Activated CD8-positive, alpha-beta memory T cell treated with anti-CD3 and anti-CD28 coated beads for 4 hours (primary cell): ENCODE results near the gene ZBTB39.
"Not testable (repeated sequence)": the region's sequence is repeated elsewhere in the genome, so short reads cannot be mapped to it uniquely, and the experiment has no call there.

Experiments used
- DNase-seq, 2 donors: peaks; one replicate each; pipeline ENCODE4 v3.0.0-alpha.2; 2020; ENCODE audit warnings: low read depth in 2 of 2

ZBTB39 gene

DNA sequence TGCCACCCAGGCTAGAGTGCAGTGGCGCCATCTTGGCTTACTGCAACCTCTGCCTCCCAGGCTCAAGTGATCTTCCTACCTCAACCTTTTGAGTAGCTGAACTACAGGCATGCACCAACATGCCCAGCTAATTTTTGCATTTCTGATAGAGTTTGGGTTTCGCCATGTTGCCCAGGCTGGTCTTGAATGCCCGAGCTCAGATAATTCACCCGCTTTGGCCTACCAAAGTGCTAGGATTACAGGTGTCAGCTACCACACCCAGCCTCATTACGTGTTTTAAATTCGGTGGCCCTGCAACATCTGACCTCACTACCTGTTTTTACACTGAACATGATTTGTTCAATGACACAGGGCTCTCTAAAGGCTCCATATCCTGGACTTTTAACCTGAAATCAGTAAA is 26.1 kb downstream of the ZBTB39 start:
- no peak for DNase-seq

DNA sequence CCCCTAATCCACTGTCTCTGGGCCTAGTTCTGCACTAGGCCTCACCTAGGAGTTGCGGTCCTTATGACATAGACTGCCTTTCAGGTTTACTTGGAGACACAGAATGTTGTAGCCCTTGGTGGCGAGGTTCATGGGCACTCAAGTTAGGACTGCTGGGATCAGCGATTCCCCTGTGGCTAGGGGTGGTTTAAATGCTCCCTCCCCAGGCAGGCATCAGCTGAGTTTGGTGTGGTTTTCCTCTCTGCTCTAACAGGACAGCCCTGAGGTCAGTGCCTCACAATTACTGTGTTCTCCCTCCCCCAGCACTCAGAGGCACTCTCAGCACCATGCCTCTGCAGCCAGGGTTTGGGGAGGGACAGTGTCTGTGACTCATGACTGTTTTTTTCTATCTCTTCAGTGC is 26.7 kb downstream of the ZBTB39 start:
- no peak for DNase-seq

DNA sequence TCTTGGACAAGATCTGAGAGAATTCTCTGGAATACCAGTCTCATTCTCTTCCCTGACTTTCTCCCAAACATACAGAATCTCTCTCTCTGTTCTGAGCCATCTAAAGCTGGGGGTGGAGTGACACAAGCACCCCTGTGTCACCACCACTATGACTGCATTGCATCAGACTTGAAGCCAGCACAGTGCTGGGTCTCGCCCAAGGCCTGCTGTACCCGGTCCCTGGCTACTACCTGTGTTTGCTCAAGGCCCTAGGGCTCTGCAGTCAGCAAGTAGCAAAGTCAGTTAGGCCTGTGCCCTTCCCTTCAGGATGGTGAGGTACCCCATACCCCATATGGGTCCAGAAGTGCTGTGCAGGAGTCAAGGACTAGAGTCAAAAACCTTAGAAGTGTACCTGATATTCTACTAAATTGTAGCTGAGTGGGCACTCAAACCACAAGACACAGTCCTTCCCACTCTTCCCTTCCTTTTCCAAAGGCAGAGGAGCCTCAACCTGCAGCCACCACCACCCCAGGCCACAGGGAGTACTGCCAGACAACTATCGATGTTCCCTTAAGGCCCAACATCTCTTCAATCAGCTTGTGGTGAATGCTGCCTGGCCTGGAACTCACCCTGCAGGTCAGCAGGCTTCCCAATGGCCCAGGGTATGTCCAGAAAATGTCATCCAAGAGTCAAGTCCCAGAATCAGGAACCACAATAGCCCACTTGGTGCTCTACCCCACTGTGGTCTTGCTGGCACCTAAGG is 27.8 kb downstream of the ZBTB39 start:
- no peak for DNase-seq

DNA sequence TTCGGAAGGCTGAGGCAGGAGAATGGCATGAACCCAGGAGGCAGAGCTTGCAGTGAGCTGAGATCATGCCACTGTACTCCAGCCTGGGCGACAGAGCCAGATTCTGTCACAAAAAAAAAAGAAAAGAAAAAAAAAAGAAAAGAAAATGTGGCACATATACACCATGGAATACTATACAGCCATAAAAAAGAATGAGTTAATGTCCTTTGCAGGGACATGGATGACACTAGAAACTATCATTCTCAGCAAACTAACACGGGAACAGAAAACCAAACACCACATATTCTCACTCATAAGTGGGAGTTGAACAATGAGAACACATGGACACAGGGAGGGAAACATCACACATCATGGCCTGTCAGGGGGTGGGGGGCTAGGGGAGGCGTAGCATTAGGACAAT is 29.0 kb downstream of the ZBTB39 start:
- DNase-seq, result not testable (repeated sequence)

DNA sequence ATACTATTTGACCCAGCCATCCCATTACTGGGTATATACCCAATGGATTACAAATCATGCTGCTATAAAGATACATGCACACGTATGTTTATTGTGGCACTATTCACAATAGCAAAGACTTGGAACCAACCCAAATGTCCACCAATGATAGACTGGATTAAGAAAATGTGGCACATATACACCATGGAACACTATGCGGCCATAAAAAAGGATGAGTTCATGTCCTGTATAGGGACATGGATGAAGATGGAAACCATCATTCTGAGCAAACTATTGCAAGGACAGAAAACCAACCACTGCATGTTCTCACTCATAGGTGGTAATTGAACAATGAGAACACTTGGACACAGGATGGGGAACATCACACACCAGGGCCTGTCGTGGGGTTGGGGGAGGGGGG is 32.1 kb downstream of the ZBTB39 start:
- not testable (repeated sequence) for DNase-seq

DNA sequence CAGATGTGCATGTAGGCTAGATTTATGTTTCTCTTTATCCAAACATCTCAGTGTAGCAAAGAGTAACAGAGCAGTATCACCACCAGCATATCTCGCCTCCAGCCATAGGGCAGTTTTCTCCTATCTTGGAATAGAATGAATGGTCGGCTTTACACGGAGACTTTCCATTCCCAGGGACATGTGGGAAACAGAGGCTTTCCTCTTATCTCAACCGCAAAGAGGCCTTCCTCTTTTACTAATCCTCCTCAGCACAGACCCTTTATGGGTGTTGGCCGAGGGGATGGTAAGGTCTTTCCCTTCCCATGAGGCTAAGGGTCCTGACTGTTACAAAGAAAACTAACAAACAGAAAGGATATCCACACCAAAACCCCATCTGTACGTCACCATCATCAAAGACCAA is 37.4 kb downstream of the ZBTB39 start:
- DNase-seq, result not testable (repeated sequence)

DNA sequence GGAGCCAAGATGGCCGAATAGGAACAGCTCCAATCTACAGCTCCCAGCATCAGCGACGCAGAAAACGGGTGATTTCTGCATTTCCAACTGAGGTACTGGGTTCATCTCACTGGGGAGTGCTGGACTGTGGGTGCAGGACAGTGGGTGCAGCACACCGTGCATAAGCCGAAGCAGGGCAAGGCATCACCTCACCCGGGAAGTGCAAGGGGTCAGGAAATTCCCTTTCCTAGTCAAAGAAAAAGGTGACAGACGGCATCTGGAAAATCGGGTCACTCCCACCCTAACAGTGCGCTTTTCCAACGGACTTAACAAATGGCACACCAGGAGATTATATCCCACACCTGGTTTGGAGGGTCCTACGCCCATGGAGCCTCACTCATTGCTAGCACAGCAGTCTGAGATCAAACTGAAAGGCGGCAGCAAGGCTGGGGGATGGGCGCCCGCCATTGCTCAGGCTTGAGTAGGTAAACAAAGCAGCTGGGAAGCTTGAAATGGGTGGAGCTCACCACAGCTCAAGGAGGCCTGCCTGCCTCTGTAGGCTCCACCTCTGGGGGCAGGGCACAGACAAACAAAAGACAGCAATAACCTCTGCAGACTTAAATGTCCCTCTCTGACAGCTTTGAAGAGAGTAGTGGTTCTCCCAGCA is 40.2 kb downstream of the ZBTB39 start:
- DNase-seq, result not testable (repeated sequence)

DNA sequence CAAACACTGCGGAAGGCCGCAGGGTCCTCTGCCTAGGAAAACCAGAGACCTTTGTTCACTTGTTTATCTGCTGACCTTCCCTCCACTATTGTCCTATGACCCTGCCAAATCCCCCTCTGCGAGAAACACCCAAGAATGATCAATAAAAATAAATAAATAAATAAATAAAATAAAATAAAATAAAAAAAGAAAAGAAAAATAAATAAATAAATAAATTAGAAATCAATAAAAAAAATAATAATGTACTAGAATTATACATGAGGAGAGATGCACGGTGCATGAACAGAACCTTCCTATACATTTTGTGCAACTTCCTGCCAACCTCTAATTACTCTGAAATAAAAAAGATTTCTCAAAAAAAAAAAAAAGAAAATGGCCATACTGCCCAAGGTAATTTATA is 41.2 kb downstream of the ZBTB39 start:
- not testable (repeated sequence) for DNase-seq

DNA sequence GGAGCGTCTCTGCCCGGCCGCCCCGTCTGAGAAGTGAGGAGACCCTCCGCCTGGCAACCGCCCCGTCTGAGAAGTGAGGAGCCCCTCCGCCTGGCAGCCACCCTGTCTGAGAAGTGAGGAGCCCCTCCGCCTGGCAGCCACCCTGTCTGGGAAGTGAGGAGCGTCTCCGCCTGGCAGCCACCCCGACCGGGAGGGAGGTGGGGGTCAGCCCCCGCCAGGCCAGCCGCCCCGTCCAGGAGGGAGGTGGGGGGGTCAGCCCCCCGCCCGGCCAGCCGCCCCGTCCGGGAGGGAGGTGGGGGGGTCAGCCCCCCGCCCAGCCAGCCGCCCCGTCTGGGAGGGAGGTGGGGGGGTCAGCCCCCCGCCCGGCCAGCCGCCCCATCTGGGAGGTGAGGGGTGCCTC is 42.8 kb downstream of the ZBTB39 start:
- DNase-seq, result not testable (repeated sequence)

DNA sequence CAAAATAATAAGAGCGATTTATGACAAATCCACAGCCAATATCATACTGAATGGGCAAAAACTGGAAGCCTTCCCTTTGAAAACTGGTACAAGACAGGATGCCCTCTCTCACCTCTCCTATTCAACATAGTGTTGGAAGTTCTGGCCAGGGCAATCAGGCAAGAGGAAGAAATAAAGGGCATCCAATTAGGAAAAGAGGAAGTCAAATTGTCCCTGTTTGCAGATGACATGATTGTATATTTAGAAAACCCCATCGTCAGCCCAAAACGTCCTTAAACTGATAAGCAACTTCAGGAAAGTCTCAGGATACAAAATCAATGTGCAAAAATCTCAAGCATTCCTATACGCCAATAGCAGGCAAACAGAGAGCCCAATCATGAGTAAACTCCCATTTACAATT is 44.1 kb downstream of the ZBTB39 start:
- DNase-seq, result not testable (repeated sequence)

DNA sequence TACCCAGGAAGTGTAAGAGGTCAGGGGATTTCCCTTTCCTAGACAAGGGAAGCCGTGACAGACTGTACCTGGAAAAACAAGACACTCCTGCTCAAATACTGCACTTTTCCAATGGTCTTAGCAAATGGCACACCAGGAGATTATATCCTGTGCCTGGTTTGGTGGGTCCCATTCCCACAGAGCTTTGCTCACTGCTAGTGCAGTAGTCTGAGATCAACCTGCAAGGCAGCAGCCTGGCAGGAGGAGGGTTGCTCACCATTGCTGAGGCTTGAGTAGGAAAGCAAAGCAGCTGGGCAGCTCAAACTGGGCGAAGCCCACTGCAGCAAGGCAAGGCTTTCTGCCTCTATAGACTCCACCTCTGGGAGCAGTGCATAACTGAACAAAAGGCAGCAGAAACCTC is 47.9 kb downstream of the ZBTB39 start:
- DNase-seq, result no peak

DNA sequence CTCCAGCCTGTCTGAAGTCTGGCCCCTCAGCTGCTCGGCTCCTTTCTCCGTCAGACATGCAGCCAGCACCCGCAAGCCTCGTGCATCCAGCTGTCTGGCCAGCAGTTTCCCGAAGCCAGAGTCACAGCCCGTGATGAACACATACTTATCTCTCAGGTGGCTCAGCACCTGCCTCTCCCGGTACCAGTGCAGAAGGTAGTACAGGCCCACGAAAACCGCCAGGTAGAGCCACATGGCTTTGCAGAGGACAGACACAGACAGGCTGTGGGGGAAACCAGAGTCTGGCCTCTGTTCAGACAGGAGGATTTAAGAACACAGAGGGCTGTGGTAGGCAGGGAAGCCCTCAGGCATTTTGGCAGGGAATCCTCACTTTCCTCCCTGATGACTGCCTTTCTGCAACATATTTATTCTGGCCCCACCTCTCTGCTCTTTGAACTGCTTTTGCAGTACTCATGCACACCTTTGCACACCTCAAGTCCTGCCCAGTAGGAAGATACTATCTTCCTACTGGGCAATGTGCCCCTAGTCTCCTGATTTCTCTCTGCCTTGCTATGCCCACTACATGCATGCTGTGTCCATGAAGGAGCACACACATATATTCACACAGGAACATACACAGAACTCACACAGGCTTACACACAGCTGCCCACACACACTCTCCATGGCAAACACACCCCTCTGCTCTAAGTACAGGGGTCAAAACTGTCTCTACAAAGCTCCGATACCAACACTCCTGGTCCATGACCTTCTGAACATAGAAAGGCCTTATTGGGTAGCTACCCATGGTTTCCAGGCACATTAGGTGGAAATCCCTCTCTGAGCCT is 48.9 kb downstream of the ZBTB39 start, which contains the start of gene RDH16:
RDH16 (minus strand) TSS at position 380 of the 824 bp plus-strand sequence; CDS start at position 234, 146 bp downstream.
- no peak for DNase-seq

DNA sequence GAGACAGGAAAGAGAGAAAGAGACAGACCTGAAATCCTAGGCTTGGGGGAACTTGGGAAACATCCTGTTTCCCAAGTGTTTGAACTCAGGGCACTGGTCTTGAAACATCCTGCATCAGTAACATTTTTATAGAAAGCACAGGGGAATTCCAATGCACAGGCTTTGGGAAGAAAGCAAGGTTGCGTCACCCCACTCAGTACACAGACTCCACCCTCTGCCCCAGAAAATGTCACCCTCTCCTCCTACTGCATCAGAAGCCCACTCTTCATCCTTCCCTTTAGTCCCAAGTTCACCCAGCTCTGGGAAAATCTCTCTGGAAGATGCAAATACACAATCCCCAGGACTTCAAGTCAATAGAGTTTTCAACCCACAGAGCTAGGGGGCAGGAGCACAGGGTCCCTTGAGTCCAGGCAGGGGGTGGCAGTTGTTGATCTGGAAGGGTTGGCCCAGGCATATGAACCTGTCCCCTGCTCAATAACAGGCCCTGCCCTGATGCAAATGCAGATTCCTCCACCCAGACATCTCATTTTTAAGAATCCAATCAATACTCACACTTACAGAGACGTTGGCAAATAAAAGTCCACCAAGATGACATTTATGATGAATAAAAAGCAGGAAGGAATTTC is 50.6 kb downstream of the ZBTB39 start:
- DNase-seq, result no peak

DNA sequence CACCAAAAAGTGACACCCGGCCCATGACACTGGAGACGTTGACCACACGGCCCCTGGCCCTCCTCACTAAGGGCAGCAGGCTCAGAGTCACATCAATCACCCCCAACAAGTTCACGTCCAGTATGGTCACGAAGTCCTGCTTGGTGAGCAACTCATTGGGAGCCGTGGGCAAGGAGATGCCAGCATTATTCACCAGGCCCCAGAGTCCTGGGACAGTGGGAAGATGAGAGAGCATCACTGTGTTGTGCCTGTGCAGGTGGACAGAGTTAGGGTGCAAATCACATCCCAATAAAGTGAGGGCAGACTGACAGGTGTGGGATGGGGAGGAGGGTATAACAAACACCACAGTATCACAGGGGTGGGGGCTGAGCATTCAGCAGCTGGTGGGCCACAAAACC is 51.4 kb downstream of the ZBTB39 start:
- DNase-seq, result no peak

DNA sequence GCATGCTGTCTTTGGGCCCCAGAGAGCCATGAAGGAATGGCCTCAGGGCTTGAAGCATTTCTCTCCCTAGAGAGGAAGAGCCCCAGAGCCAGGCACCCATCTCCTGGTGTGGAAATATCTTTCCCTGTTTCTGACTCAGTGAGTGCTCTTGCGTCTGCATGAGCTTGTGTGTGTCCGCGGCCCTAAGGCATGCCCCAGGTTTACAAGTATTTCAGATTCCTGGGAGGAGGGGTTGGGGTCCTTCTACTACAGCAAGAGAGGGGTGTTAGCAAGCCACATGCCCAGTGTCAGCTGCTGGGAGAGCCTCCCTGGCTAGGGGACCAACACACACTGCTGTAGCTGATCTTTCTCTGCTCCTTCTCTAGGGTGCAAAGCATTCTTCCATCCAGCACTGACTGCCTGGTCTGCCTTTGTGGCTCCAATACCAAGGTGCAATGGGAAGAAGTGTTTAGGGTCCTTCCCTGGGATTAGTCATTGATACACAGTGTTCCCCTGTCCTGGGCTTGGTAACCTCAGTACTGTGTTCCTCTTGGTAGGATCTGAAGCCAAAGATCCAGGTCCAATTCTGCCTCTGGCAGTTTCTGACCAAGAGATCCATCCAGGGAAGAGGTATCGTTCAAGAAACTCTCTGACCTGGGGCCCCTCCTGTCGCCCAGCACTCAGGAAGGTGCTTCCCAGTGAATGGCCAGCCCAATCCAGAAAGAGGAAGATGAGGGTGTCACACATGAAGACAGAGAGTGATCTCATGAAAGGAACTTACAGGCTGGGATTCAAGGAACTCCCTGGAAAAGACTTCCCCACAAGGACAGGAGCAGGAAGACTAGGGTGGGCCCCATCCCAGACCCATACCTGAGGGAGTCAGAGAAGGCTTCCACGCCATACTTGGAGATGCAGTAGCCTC is 52.0 kb downstream of the ZBTB39 start:
- no peak for DNase-seq

DNA sequence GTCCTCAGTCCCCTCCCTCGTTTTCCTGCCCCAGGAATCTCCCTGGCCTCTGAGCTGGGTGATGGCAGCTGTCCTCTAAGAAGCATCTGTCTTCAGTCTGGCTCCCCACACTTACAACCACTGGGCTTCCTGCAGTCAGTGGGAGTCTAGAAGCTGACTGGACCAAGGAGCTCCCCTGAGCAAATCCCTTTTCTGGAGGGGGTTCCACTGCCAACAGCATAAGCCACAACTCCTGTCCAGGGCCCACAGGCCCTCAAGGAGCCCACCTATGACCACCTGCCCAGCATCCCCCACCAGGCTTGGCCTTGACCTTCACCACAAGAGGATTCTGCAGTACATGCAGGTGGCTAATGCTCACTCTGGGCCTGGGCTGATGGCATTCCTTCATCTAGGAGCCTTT is 53.0 kb downstream of the ZBTB39 start:
- no peak for DNase-seq

DNA sequence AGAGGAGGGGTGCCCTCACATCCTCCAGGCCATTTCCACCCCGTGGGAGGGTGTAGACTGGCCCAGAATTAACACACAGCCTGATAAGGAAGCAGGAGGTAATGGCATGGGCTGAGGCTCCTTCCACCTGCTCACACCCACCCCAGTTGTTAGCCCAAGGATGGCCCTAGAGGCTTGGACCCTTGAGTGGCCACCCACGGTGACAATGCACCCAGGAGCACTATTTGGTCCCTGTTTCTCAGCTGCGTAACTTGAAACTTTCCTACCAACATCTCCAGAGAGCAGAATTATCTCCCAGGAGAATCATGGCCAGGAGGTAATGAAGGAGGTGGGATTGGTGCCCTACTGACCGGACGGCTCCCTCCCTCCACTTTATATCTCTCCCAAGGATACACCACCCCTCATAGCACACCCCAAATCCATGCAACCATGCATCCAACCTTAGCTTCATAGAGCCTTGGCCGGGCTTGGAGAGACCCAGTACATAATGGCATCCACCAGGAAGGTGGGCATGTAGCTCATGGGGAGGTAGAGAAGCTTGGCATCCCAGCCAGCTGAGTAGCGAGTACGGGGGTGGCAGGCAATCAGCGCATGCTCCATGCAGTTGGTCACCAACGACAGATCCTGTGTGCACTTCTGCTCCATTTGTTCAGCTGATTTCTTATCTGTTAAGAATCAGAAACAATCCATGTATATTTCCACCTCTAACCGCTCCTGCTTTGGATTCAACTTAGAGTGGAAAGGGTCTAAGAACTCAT is 54.6 kb downstream of the ZBTB39 start:
- DNase-seq, result no peak

DNA sequence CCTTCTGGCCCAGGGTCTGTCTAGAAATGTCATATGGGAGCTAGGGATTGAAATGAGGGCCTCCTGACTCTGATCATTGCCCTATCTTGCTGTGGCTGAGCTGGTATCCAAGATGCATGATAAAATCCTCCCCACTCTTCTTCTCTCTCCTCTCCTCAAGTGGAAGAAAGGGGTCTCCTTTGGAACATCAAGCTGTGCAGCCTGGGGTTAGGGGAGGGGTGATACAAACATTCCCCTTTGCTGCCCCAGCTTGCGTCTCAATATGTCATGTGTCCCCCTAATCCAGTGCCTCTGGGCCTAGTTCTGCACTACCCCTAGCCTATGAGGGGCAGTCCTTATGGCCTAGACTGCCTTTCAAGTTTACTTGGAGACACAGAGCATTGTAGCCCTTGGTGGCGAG is 57.5 kb downstream of the ZBTB39 start:
- DNase-seq, result no peak
